PC-3 (cell line): Measurements from ENCODE around the gene CACHD1.

Experiments used
- EZH2 ChIP-seq: fragments of 300-600 bp; sonication (generic); IDR thresholded peaks from one replicate; pipeline ENCODE4 v1.6.1; 2017; ENCODE audit warnings: antibody characterized with exemption, mild to moderate bottlenecking, low read length; ENCODE audit not compliant: unreplicated experiment
- TF ChIP-seq, protein P1 (sequence below): fragments of 300-600 bp; sonication (generic); conservative IDR thresholded peaks from 2 replicates; pipeline ENCODE4 v1.5.1; 2017; ENCODE audit warnings: antibody characterized with exemption, low read depth, mild to moderate bottlenecking, low read length

DNA sequence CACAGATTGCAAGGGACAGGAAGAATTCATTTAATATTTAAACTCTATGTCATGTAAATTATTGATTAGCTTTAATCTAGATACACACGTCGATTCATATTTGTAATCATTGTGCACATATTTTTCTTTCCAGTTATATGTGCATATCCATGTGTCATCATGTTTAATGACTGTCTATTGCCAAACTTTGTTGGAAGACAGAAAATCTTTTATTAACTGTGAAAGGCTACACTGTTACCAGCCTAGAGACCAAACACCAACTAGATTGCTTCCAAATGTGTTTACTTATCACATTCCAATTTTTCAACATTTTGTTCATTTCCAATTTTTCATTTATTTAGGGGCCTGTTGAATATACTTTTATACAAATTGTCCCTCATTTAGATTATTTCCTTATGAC lies 43.2 kb upstream of the CACHD1 start:
- TF ChIP-seq, protein P1, sequence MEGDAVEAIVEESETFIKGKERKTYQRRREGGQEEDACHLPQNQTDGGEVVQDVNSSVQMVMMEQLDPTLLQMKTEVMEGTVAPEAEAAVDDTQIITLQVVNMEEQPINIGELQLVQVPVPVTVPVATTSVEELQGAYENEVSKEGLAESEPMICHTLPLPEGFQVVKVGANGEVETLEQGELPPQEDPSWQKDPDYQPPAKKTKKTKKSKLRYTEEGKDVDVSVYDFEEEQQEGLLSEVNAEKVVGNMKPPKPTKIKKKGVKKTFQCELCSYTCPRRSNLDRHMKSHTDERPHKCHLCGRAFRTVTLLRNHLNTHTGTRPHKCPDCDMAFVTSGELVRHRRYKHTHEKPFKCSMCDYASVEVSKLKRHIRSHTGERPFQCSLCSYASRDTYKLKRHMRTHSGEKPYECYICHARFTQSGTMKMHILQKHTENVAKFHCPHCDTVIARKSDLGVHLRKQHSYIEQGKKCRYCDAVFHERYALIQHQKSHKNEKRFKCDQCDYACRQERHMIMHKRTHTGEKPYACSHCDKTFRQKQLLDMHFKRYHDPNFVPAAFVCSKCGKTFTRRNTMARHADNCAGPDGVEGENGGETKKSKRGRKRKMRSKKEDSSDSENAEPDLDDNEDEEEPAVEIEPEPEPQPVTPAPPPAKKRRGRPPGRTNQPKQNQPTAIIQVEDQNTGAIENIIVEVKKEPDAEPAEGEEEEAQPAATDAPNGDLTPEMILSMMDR = no peak
- TF ChIP-seq EZH2 = no peak
